OCI-LY7 (cell line): ENCODE results near the gene SF3A1.

Experiments used
- EZH2phosphoT487 ChIP-seq: fragments of 200-600 bp; sonication (generic); IDR thresholded peaks from 2 replicates; pipeline ENCODE4 v1.6.1; 2018; ENCODE audit warnings: low read depth, borderline replicate concordance, mild to moderate bottlenecking, mixed run types, antibody characterized with exemption, low read length, moderate library complexity, mixed read lengths
- TF ChIP-seq, protein P1 (sequence below): fragments of 200-600 bp; sonication (generic); conservative IDR thresholded peaks from 2 replicates; pipeline ENCODE4 v1.5.1; 2014; ENCODE audit warnings: mild to moderate bottlenecking, antibody characterized with exemption, low read length, moderate library complexity, mixed read lengths

DNA sequence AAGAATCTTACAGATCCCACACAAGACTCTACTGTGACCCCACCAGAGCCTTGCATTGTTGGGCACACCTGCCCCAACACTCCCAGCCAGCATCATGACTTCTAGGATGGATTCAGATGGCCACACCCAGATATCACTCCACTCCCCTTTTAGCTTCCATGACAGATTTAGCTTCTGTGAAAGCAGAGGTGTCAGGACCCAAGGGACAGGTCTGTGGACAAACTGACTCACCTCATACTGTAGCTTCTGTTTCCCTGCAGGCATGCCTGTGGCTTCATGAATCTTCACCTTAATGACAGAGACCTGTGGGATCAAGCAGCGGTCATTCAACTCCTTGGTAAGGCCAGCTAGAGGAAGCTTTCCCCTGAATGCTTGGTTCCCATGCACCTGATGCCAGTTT, 21.5 kb downstream of the SF3A1 start:
- TF ChIP-seq, protein P1, sequence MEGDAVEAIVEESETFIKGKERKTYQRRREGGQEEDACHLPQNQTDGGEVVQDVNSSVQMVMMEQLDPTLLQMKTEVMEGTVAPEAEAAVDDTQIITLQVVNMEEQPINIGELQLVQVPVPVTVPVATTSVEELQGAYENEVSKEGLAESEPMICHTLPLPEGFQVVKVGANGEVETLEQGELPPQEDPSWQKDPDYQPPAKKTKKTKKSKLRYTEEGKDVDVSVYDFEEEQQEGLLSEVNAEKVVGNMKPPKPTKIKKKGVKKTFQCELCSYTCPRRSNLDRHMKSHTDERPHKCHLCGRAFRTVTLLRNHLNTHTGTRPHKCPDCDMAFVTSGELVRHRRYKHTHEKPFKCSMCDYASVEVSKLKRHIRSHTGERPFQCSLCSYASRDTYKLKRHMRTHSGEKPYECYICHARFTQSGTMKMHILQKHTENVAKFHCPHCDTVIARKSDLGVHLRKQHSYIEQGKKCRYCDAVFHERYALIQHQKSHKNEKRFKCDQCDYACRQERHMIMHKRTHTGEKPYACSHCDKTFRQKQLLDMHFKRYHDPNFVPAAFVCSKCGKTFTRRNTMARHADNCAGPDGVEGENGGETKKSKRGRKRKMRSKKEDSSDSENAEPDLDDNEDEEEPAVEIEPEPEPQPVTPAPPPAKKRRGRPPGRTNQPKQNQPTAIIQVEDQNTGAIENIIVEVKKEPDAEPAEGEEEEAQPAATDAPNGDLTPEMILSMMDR: no peak
- no peak for TF ChIP-seq EZH2phosphoT487
